ENCODE data around the gene CUX1. TPM values are rescaled to one million over a fixed set of nuclear protein-coding genes. Genes with fewer than 3 reads are reported as not detected.

The CUX1 gene
- total and polyA plus RNA-seq, 2 of the 13 experiments (the other 11 are each of a cell fraction or from before 2014, with no cell fraction given), result 13.7 to 14.9 TPM

DNA sequence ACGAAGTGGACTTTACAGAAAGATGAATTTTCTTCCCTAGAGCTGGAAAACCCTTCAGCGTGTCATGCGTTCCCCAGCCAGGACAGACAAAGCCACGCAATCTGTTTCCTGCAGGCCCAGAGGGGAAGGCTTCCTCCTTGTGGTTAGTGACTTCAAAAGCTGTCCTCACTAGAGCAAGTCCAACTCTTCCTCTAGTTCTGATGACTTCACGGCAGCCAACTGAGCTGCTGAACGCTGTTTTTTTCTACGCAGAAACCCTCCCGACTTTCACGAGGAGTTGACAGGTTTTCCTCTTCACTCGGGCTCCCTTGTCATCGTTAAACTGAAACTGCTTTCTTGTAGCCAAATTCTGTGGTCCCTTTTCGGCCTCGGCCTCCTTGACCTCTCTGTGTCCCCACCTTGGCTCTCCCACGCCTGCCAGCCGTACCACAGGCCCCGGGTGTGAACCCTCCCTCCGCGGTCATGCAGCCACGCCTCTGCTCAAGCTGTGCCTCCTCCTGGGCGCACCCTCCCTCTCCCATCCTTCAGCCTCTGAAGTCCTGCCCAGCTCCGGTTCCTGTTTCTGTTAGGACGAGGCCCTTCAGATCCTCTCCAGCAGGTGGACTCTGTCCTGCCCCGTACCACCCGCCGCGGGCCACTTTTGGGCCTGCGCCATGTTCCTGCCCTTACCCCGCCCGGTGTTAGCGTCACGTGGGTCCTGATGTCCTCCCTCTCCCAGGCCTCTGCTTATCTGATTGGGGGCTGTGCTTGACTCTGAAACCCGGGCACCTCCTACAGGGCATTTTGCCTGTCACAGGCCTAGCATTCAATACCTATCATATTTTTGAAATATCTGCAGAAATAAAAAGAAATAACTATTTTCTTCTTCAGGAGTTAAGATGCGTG lies 39.3 kb downstream of the CUX1 start (continued):
- no peak for TF ChIP-seq JARID2 (CRISPR knock-in tag; IDR thresholded peaks at IDR 0.05; ENCODE audit: insufficient replicate concordance)
- no peak for TF ChIP-seq ZFP36L2 (CRISPR knock-in tag; IDR thresholded peaks at IDR 0.05)
- TF ChIP-seq SAP130 (CRISPR knock-in tag; IDR thresholded peaks at IDR 0.05; ENCODE audit: low read depth), result peak; percentile 85
- TF ChIP-seq WIZ (CRISPR knock-in tag; IDR thresholded peaks at IDR 0.05), result no peak
- TF ChIP-seq NFIC (IDR thresholded peaks at IDR 0.05; ENCODE audit: low read length), result no peak
- TF ChIP-seq, protein P1, sequence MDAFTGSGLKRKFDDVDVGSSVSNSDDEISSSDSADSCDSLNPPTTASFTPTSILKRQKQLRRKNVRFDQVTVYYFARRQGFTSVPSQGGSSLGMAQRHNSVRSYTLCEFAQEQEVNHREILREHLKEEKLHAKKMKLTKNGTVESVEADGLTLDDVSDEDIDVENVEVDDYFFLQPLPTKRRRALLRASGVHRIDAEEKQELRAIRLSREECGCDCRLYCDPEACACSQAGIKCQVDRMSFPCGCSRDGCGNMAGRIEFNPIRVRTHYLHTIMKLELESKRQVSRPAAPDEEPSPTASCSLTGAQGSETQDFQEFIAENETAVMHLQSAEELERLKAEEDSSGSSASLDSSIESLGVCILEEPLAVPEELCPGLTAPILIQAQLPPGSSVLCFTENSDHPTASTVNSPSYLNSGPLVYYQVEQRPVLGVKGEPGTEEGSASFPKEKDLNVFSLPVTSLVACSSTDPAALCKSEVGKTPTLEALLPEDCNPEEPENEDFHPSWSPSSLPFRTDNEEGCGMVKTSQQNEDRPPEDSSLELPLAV (CRISPR knock-in tag; conservative IDR thresholded peaks at IDR 0.05; ENCODE audit: low read depth), result no peak
- TF ChIP-seq SNRNP70 (IDR thresholded peaks at IDR 0.05; ENCODE audit: low read depth, low read length), result no peak
- no peak for TF ChIP-seq RARG (CRISPR knock-in tag; IDR thresholded peaks at IDR 0.05; ENCODE audit: low read depth)
- TF ChIP-seq SRF (IDR thresholded peaks at IDR 0.05; ENCODE audit: low read depth, low read length), result 0 out of 2 replicates have a peak, but pooled peaks have one; percentile 18
- no peak for TF ChIP-seq ZNF138 (CRISPR knock-in tag; IDR thresholded peaks at IDR 0.05; ENCODE audit: low read depth)
- no peak for TF ChIP-seq ATRX (CRISPR knock-in tag; IDR thresholded peaks at IDR 0.05; ENCODE audit: borderline replicate concordance)
- TF ChIP-seq, protein P2, sequence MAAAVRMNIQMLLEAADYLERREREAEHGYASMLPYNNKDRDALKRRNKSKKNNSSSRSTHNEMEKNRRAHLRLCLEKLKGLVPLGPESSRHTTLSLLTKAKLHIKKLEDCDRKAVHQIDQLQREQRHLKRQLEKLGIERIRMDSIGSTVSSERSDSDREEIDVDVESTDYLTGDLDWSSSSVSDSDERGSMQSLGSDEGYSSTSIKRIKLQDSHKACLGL (CRISPR knock-in tag; IDR thresholded peaks at IDR 0.05), result 0 out of 2 replicates have a peak, but pooled peaks have one; percentile 15
- TF ChIP-seq, protein P3, sequence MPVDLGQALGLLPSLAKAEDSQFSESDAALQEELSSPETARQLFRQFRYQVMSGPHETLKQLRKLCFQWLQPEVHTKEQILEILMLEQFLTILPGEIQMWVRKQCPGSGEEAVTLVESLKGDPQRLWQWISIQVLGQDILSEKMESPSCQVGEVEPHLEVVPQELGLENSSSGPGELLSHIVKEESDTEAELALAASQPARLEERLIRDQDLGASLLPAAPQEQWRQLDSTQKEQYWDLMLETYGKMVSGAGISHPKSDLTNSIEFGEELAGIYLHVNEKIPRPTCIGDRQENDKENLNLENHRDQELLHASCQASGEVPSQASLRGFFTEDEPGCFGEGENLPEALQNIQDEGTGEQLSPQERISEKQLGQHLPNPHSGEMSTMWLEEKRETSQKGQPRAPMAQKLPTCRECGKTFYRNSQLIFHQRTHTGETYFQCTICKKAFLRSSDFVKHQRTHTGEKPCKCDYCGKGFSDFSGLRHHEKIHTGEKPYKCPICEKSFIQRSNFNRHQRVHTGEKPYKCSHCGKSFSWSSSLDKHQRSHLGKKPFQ (CRISPR knock-in tag; IDR thresholded peaks at IDR 0.05; ENCODE audit: insufficient replicate concordance), result peak; percentile 96
- no peak for TF ChIP-seq KLF15 (CRISPR knock-in tag; IDR thresholded peaks at IDR 0.05; ENCODE audit: borderline replicate concordance)
- TF ChIP-seq, protein P4, sequence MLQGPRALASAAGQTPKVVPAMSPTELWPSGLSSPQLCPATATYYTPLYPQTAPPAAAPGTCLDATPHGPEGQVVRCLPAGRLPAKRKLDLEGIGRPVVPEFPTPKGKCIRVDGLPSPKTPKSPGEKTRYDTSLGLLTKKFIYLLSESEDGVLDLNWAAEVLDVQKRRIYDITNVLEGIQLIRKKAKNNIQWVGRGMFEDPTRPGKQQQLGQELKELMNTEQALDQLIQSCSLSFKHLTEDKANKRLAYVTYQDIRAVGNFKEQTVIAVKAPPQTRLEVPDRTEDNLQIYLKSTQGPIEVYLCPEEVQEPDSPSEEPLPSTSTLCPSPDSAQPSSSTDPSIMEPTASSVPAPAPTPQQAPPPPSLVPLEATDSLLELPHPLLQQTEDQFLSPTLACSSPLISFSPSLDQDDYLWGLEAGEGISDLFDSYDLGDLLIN (CRISPR knock-in tag; IDR thresholded peaks at IDR 0.05; ENCODE audit: borderline replicate concordance), result no peak
- TF ChIP-seq, protein P5, sequence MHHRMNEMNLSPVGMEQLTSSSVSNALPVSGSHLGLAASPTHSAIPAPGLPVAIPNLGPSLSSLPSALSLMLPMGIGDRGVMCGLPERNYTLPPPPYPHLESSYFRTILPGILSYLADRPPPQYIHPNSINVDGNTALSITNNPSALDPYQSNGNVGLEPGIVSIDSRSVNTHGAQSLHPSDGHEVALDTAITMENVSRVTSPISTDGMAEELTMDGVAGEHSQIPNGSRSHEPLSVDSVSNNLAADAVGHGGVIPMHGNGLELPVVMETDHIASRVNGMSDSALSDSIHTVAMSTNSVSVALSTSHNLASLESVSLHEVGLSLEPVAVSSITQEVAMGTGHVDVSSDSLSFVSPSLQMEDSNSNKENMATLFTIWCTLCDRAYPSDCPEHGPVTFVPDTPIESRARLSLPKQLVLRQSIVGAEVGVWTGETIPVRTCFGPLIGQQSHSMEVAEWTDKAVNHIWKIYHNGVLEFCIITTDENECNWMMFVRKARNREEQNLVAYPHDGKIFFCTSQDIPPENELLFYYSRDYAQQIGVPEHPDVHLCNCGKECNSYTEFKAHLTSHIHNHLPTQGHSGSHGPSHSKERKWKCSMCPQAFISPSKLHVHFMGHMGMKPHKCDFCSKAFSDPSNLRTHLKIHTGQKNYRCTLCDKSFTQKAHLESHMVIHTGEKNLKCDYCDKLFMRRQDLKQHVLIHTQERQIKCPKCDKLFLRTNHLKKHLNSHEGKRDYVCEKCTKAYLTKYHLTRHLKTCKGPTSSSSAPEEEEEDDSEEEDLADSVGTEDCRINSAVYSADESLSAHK (CRISPR knock-in tag; IDR thresholded peaks at IDR 0.05; ENCODE audit: borderline replicate concordance), result no peak
- no peak for TF ChIP-seq ZFYVE20 (CRISPR knock-in tag; IDR thresholded peaks at IDR 0.05; ENCODE audit: borderline replicate concordance, low read depth)
- TF ChIP-seq ZNF430 (CRISPR knock-in tag; IDR thresholded peaks at IDR 0.05), result 0 out of 2 replicates have a peak, but pooled peaks have one; percentile 61
- TF ChIP-seq ZNF790 (CRISPR knock-in tag; IDR thresholded peaks at IDR 0.05; ENCODE audit: borderline replicate concordance), result no peak
- TF ChIP-seq PLRG1 (conservative IDR thresholded peaks at IDR 0.05), result no peak
- TF ChIP-seq PHF20 (CRISPR knock-in tag; IDR thresholded peaks at IDR 0.05), result no peak
- TF ChIP-seq RFX3 (CRISPR knock-in tag; IDR thresholded peaks at IDR 0.05), result no peak
